Measurements from ENCODE around the gene ABCC9.

- no peak for TF ChIP-seq L3MBTL2 (conservative IDR thresholded peaks at IDR 0.05)
- TF ChIP-seq FOXA1 (IDR thresholded peaks at IDR 0.05): no peak
- TF ChIP-seq NFRKB (IDR thresholded peaks at IDR 0.05): no peak
- TF ChIP-seq FOXM1 (IDR thresholded peaks at IDR 0.05; ENCODE audit: borderline replicate concordance): no peak
- TF ChIP-seq LEF1 (IDR thresholded peaks at IDR 0.05; ENCODE audit: borderline replicate concordance): no peak
- no peak for TF ChIP-seq PKNOX1 (IDR thresholded peaks at IDR 0.05)
- no peak for TF ChIP-seq SP1 (IDR thresholded peaks at IDR 0.05)
- TF ChIP-seq ZNF384 (IDR thresholded peaks at IDR 0.05): no peak
- TF ChIP-seq ARNT (IDR thresholded peaks at IDR 0.05): no peak
- TF ChIP-seq ELF4 (IDR thresholded peaks at IDR 0.05): no peak
Measured at GRCh38 chr12:21962821-21963220, 21.6 kb upstream of the ABCC9 start.

Measured in HEK293T (cell line).